NCI-H1694 treated with DMSO at 0.1 percent for 48 hours (cell line): Measurements from ENCODE around the gene RTKN.

ENCODE experiments used
- DNase-seq: peaks from one replicate; lab custom pipeline; 2025; lab: John Stamatoyannopoulos, UW

RTKN gene

DNA sequence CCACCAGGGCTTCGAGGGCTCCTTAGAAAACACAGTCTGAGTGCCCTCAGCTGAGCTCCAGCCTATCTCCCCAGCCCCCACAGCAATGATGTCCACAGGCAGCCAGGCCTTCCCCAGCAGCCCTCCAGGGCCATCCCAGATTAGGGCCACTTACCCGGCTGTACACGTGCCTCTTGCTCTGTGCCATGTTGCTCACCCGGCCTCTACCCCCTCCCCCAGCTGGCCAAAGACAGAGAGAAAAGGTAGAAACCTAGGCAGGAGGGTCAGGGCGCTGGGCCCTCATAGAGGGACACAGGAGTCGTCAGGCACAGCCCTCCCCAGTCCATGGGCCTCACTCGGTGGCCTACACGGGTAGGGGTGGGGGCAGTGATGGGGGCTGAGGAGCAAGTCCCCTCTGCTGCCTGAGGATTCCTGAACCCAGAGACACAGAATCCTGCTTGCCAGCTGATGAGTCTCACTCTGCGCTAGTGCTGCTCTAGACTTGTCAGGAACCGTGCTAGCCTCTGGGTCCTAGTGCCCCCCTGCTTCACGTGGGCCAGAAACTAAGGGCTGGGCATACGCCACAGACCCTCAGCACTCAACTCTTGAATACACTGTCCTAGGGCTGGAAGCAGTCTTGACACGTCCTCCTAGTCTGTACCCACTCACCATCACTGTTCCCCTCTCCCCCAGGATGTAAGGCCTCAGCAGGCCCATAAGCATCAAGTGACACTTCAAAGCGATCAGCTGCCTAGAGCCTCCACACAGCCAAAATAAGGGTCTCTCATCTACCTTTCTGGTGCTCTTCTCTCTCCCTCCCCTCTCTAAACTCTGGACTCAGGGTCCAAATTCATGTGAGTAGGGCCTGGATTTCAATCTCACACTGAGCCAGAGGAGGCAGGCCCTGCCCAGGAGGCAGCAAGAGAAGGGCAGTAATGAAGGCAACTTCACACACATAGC, 61.6 kb downstream of the RTKN start, which contains the start of gene DCTN1:
Gene DCTN1 (minus strand): TSS at position 461 of the 939 bp plus-strand sequence. CDS start 274 bp downstream, at position 187.
- peak; percentile 4 for DNase-seq

DNA sequence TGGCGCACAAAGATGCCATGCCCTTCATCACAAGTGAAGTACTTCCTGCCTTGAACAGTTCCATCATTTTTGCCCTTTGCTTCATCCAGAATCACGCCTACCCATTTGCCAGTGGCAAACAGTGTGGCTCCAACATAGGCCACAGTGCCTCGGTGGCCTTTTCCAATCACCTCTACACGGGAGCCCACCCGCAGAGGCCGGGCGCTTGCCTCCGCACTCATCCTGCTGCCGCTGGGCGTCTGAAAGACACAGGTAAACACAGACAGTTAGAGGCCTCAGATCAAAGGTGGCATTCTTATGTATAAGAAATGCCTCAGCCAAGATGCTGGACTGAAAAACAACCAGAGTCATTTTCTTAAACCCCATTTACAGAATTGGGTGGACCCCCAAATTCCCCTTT, 63.7 kb downstream of the RTKN start:
- no peak for DNase-seq

DNA sequence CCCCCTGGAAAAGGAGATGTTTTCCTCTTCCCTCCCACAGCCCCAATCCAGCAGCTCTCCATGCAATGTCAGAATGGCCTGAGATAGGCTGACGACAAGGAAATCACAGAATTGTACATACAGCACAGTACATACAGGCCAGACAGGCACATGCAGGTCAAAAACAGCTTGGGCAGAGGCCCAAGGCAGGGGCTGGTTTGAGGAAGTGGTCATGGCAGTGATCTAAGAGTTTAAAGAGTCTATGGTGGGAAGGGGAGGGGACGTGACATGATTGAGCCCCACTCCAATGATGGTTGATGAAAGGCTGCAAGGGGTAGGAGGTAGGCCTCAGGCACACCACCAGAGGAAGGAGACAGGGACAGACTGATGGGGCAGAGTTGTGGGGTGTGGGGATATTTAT, 65.9 kb downstream of the RTKN start:
- no peak for DNase-seq
